CD1c-positive myeloid dendritic cell (primary cell): ENCODE results near the gene MROH8.

ENCODE experiments used
- DNase-seq: peaks from one replicate; pipeline ENCODE4 v3.0.0-alpha.2; 2016; ENCODE audit errors: extremely low spot score

Gene MROH8

GRCh38 chr20:37198932-37199660, 19.7 kb upstream of the MROH8 start:
- no peak for DNase-seq

GRCh38 chr20:37194621-37195417, 15.5 kb upstream of the MROH8 start:
- DNase-seq, result no peak

GRCh38 chr20:37193821-37194220, 14.5 kb upstream of the MROH8 start:
- no peak for DNase-seq

GRCh38 chr20:37193226-37193625, 13.9 kb upstream of the MROH8 start:
- DNase-seq, result no peak

GRCh38 chr20:37192137-37192854, 12.9 kb upstream of the MROH8 start:
- peak; percentile 64 for DNase-seq

GRCh38 chr20:37190354-37191112, 11.2 kb upstream of the MROH8 start:
- DNase-seq, result no peak

- no peak for DNase-seq
Measured at GRCh38 chr20:37189416-37190016, 10.2 kb upstream of the MROH8 start.

- no peak for DNase-seq
Measured at GRCh38 chr20:37188787-37189186, 9.4 kb upstream of the MROH8 start.

- DNase-seq, result no peak
Measured at GRCh38 chr20:37185686-37186085, 6.3 kb upstream of the MROH8 start.

GRCh38 chr20:37179683-37180524, 556 bp upstream of the MROH8 start:
- DNase-seq, result peak; percentile 72

GRCh38 chr20:37172836-37173235, 6.5 kb downstream of the MROH8 start:
- DNase-seq, result no peak

- no peak for DNase-seq
Measured at GRCh38 chr20:37166867-37167266, 12.5 kb downstream of the MROH8 start.

GRCh38 chr20:37165031-37165430, 14.3 kb downstream of the MROH8 start:
- no peak for DNase-seq

GRCh38 chr20:37163832-37164554, 15.4 kb downstream of the MROH8 start:
- DNase-seq, result no peak

- DNase-seq, result no peak
Measured at GRCh38 chr20:37162646-37163045, 16.7 kb downstream of the MROH8 start.

- no peak for DNase-seq
Measured at GRCh38 chr20:37161830-37162549, 17.4 kb downstream of the MROH8 start.

GRCh38 chr20:37160683-37161082, 18.7 kb downstream of the MROH8 start:
- no peak for DNase-seq

GRCh38 chr20:37158248-37158647, 21.1 kb downstream of the MROH8 start:
- no peak for DNase-seq

- no peak for DNase-seq
Measured at GRCh38 chr20:37155987-37156386, 23.4 kb downstream of the MROH8 start.
